Activated naive CD4-positive, alpha-beta T cell treated with anti-CD3 and anti-CD28 coated beads for 36 hours (primary cell): Measurements from ENCODE around the gene ELK3. TPM values are rescaled to one million over a fixed set of nuclear protein-coding genes. Genes with fewer than 3 reads are reported as not detected.

Experiments used
- CTCF ChIA-PET: fragments of 350-600 bp; sonication (Branson Sonifier 250); formaldehyde crosslinking; loops from one replicate; lab custom pipeline; 2021; ENCODE audit warnings: antibody characterized with exemption; lab: Charles Lee
- DNase-seq: peaks from one replicate; pipeline ENCODE4 v3.0.0-alpha.2; 2020
- H3K27ac Mint-ChIP-seq: one replicate; pipeline ENCODE4 v1.8.0; 2021; ENCODE audit warnings: mild to moderate bottlenecking, mixed read lengths
- H3K27me3 Mint-ChIP-seq: one replicate; pipeline ENCODE4 v1.8.0; 2021; ENCODE audit warnings: low read depth, mixed read lengths
- H3K36me3 Mint-ChIP-seq: one replicate; pipeline ENCODE4 v1.8.0; 2021; ENCODE audit warnings: low read depth, mixed read lengths
- H3K4me1 Mint-ChIP-seq: one replicate; pipeline ENCODE4 v1.8.0; 2021; ENCODE audit warnings: low read depth, mixed read lengths
- H3K4me3 Mint-ChIP-seq: one replicate; pipeline ENCODE4 v1.8.0; 2021; ENCODE audit warnings: mild to moderate bottlenecking, moderate library complexity, mixed read lengths
- H3K9me3 Mint-ChIP-seq: one replicate; pipeline ENCODE4 v1.8.0; 2021; ENCODE audit warnings: mixed read lengths
- intact Hi-C: fragments of 100-400 bp; cut with micrococcal nuclease; formaldehyde crosslinking; loops from one replicate; pipeline ENCODE4 v1.15.1; 2023
- total RNA-seq, 2 experiments: library from RNA; stranded (reverse); gene quantifications; one replicate each; pipeline ENCODE4 v1.2.3, GENCODE V29; 2021

The ELK3 gene
- total RNA-seq, 2 experiments from 2014 or later = 11.4 to 14.1 TPM

GRCh38 chr12:96240656-96241055 is 46.5 kb downstream of the ELK3 start:
- Mint-ChIP-seq H3K27ac (no peak overlapping the region), H3K9me3 (no peaks in the 10 kb centered on the region), H3K4me3 (no peak overlapping the region), H3K36me3 (peaks cover 9% of the 10 kb centered on the region), H3K27me3 (no peaks in the 10 kb centered on the region), H3K4me1 (peaks cover 60% of the 10 kb centered on the region)
- DNase-seq = no peak
- CTCF ChIA-PET = interaction anchor here (0.6 kb wide), 1 partner anchor 23 kb away, joined by 3 read pairs; no protein-coding TSS in a partner anchor
- intact Hi-C loops = no loop called here

GRCh38 chr12:96241431-96241830 is 47.3 kb downstream of the ELK3 start:
- no peaks in the 10 kb centered on the region for H3K27me3 Mint-ChIP-seq
- no peak for DNase-seq
- intact Hi-C loops = no loop called here
- H3K36me3 Mint-ChIP-seq = peaks cover 6% of the 10 kb centered on the region
- no peaks in the 10 kb centered on the region for H3K9me3 Mint-ChIP-seq
- peak overlapping the region; percentile 37 for H3K27ac Mint-ChIP-seq
- peaks cover 53% of the 10 kb centered on the region for H3K4me1 Mint-ChIP-seq
- no peak overlapping the region for H3K4me3 Mint-ChIP-seq
- CTCF ChIA-PET = interaction anchor here (0.9 kb wide), 1 partner anchor 26 kb away, joined by 3 read pairs; no protein-coding TSS in a partner anchor

GRCh38 chr12:96241846-96242256 is 47.7 kb downstream of the ELK3 start:
- no peaks in the 10 kb centered on the region for H3K9me3 Mint-ChIP-seq
- intact Hi-C loops = loop anchor here (1.0 kb wide), 1 partner anchor 300 kb away; the partner anchor contains the start of gene CCDC38
- H3K27ac Mint-ChIP-seq = no peak overlapping the region
- H3K36me3 Mint-ChIP-seq = peaks cover 9% of the 10 kb centered on the region
- no peaks in the 10 kb centered on the region for H3K27me3 Mint-ChIP-seq
- DNase-seq = peak; percentile 75
- CTCF ChIA-PET = interaction anchor here (0.9 to 1.3 kb wide), 2 partner anchors 27 to 180 kb away, joined by 3 to 5 read pairs; no protein-coding TSS in a partner anchor
- H3K4me1 Mint-ChIP-seq = peaks cover 49% of the 10 kb centered on the region
- no peak overlapping the region for H3K4me3 Mint-ChIP-seq

GRCh38 chr12:96242597-96242996 is 48.4 kb downstream of the ELK3 start:
- H3K27me3 Mint-ChIP-seq = no peaks in the 10 kb centered on the region
- no peak overlapping the region for H3K27ac Mint-ChIP-seq
- intact Hi-C loops = loop anchor here (1.0 kb wide), 1 partner anchor 300 kb away; the partner anchor contains the start of gene CCDC38
- H3K4me3 Mint-ChIP-seq = no peak overlapping the region
- peaks cover 47% of the 10 kb centered on the region for H3K4me1 Mint-ChIP-seq
- no peaks in the 10 kb centered on the region for H3K9me3 Mint-ChIP-seq
- CTCF ChIA-PET = interaction anchor here (1.3 kb wide), 1 partner anchor 181 kb away, joined by 5 read pairs; no protein-coding TSS in a partner anchor
- DNase-seq = no peak
- peaks cover 16% of the 10 kb centered on the region for H3K36me3 Mint-ChIP-seq

GRCh38 chr12:96244826-96245225 is 50.7 kb downstream of the ELK3 start:
- Mint-ChIP-seq H3K9me3 (no peaks in the 10 kb centered on the region), H3K27me3 (no peaks in the 10 kb centered on the region), H3K4me1 (peaks cover 44% of the 10 kb centered on the region), H3K27ac (no peak overlapping the region), H3K36me3 (peaks cover 29% of the 10 kb centered on the region), H3K4me3 (no peak overlapping the region)
- intact Hi-C loops = no loop called here
- no peak for DNase-seq
- CTCF ChIA-PET = interaction anchor here (1.0 kb wide), 1 partner anchor 12 kb away, joined by 3 read pairs; no protein-coding TSS in a partner anchor

GRCh38 chr12:96246926-96247505 is 52.8 kb downstream of the ELK3 start:
- CTCF ChIA-PET = interaction anchor here (0.6 kb wide), 1 partner anchor 188 kb away, joined by 3 read pairs; no protein-coding TSS in a partner anchor
- Mint-ChIP-seq H3K4me3 (no peak overlapping the region), H3K27ac (peak overlapping the region; percentile 2), H3K9me3 (no peaks in the 10 kb centered on the region), H3K4me1 (peaks cover 39% of the 10 kb centered on the region), H3K36me3 (peaks cover 36% of the 10 kb centered on the region), H3K27me3 (no peaks in the 10 kb centered on the region)
- DNase-seq = no peak
- intact Hi-C loops = no loop called here

- CTCF ChIA-PET = interaction anchor here (0.6 kb wide), 1 partner anchor 189 kb away, joined by 3 read pairs; no protein-coding TSS in a partner anchor
- intact Hi-C loops = no loop called here
- H3K27ac Mint-ChIP-seq = peak overlapping the region; percentile 2
These were observed 53.4 kb downstream of the ELK3 start for GRCh38 chr12:96247563-96247962.

GRCh38 chr12:96248136-96248931 is 54.2 kb downstream of the ELK3 start:
- Mint-ChIP-seq H3K27ac (no peak overlapping the region), H3K36me3 (peaks cover 41% of the 10 kb centered on the region), H3K4me3 (no peak overlapping the region), H3K9me3 (no peaks in the 10 kb centered on the region), H3K27me3 (no peaks in the 10 kb centered on the region), H3K4me1 (peaks cover 31% of the 10 kb centered on the region)
- intact Hi-C loops = no loop called here
- DNase-seq = no peak
- CTCF ChIA-PET = interaction anchor here (1.2 kb wide), 1 partner anchor 34 kb away, joined by 3 read pairs; no protein-coding TSS in a partner anchor

More at GRCh38 chr12:96247563-96247962, 53.4 kb downstream of the ELK3 start:
- DNase-seq = peak; percentile 37
- no peaks in the 10 kb centered on the region for H3K27me3 Mint-ChIP-seq
- no peaks in the 10 kb centered on the region for H3K9me3 Mint-ChIP-seq
- H3K36me3 Mint-ChIP-seq = peaks cover 40% of the 10 kb centered on the region
- H3K4me1 Mint-ChIP-seq = peaks cover 39% of the 10 kb centered on the region
- H3K4me3 Mint-ChIP-seq = no peak overlapping the region

GRCh38 chr12:96249196-96250118 is 55.3 kb downstream of the ELK3 start:
- CTCF ChIA-PET = interaction anchor here (0.5 to 2.3 kb wide), 3 partner anchors 14 to 144 kb away, joined by 3 to 5 read pairs (median 5); no protein-coding TSS in a partner anchor
- peak overlapping the region; percentile 33 for H3K27ac Mint-ChIP-seq
- H3K27me3 Mint-ChIP-seq = no peaks in the 10 kb centered on the region
- no peak for DNase-seq
- peaks cover 46% of the 10 kb centered on the region for H3K36me3 Mint-ChIP-seq
- no peaks in the 10 kb centered on the region for H3K9me3 Mint-ChIP-seq
- H3K4me3 Mint-ChIP-seq = no peak overlapping the region
- H3K4me1 Mint-ChIP-seq = peaks cover 39% of the 10 kb centered on the region
- intact Hi-C loops = no loop called here

- peak overlapping the region; percentile 23 for H3K27ac Mint-ChIP-seq
- no peak for DNase-seq
- no peak overlapping the region for H3K4me3 Mint-ChIP-seq
- CTCF ChIA-PET = interaction anchor here (2.3 kb wide), 1 partner anchor 13 kb away, joined by 5 read pairs; no protein-coding TSS in a partner anchor
- H3K9me3 Mint-ChIP-seq = no peaks in the 10 kb centered on the region
- H3K4me1 Mint-ChIP-seq = peaks cover 44% of the 10 kb centered on the region
- no peaks in the 10 kb centered on the region for H3K27me3 Mint-ChIP-seq
- H3K36me3 Mint-ChIP-seq = peaks cover 53% of the 10 kb centered on the region
- intact Hi-C loops = no loop called here
These were observed 56.0 kb downstream of the ELK3 start for GRCh38 chr12:96250119-96250685.

GRCh38 chr12:96255077-96255476 is 60.9 kb downstream of the ELK3 start:
- H3K27me3 Mint-ChIP-seq = no peaks in the 10 kb centered on the region
- H3K9me3 Mint-ChIP-seq = no peaks in the 10 kb centered on the region
- DNase-seq = no peak
- peaks cover 32% of the 10 kb centered on the region for H3K36me3 Mint-ChIP-seq
- H3K27ac Mint-ChIP-seq = no peak overlapping the region
- no peak overlapping the region for H3K4me3 Mint-ChIP-seq
- CTCF ChIA-PET = interaction anchor here (0.6 to 3.5 kb wide), 2 partner anchors 40 to 262 kb away, joined by 3 to 9 read pairs; no protein-coding TSS in a partner anchor
- intact Hi-C loops = no loop called here
- peaks cover 40% of the 10 kb centered on the region for H3K4me1 Mint-ChIP-seq
